HepG2 (cell line): Measurements from ENCODE around the gene CREB3. TPM values are rescaled to one million over a fixed set of nuclear protein-coding genes. Genes with fewer than 3 reads are reported as not detected.

Experiments
- ATAC-seq: fragments of 200-7000 bp; cut with Tn5 transposase; 3 replicates; pipeline ENCODE4 v1.9.1; 2020; ENCODE audit warnings: mild to moderate bottlenecking, moderate library complexity
- BruUV-seq: library from RNA; stranded (reverse); fragments of 400-500 nt; replicated peaks from 2 replicates; lab custom pipeline; 2021; lab: Mats Ljungman, UMichigan
- CTCF ChIA-PET: fragments of 300-600 bp; formaldehyde crosslinking; extraction: SDS; loops from one replicate; lab custom pipeline; 2021; ENCODE audit warnings: low total read pairs, inconsistent platforms, low intra/inter-chr PET ratio; lab: Yijun Ruan, JAX
- POLR2A ChIA-PET: fragments of 350-600 bp; sonication (Branson Sonifier 250); formaldehyde crosslinking; loops from one replicate; lab custom pipeline; 2020; ENCODE audit warnings: antibody characterized with exemption, inconsistent platforms; lab: Yijun Ruan, JAX
- DNase-seq: peaks from one replicate; pipeline ENCODE4 v3.0.0-alpha.2; 2015; ENCODE audit warnings: low spot score
- FAIRE-seq: peaks from 3 replicates; lab custom pipeline; 2011; peaks lifted over from hg19 to GRCh38; lab: Jason Lieb, UNC
- H2AFZ ChIP-seq: one replicate; pipeline ENCODE4 v1.6.1; 2011; ENCODE audit warnings: low read length, inconsistent platforms
- H3K27ac ChIP-seq: fragments of 300-600 bp; 3 replicates; pipeline ENCODE4 v1.8.0; 2011; ENCODE audit warnings: mixed run types, mild to moderate bottlenecking, mixed read lengths, low read length, inconsistent platforms; ENCODE audit not compliant: insufficient read depth; ENCODE audit errors: extremely low read length
- H3K27me3 ChIP-seq, 2 experiments: fragments of 200-600 bp in 1 of 2; 2 replicates in 1 of 2; 3 replicates in 1 of 2; pipeline versions ENCODE4 v1.6.0 to v1.8.0; 2011; ENCODE audit warnings: low read length in 2 of 2, mild to moderate bottlenecking in 2 of 2, moderate library complexity in 2 of 2, inconsistent platforms in 1 of 2; ENCODE audit not compliant: insufficient read depth in 2 of 2, control insufficient read depth in 1 of 2
- H3K36me3 ChIP-seq, 2 experiments: fragments of 200-600 bp in 1 of 2; replicated peaks in 1 of 2; 2 replicates in 1 of 2; 3 replicates in 1 of 2; pipeline versions ENCODE4 v1.5.1 to v1.8.0; 2011; ENCODE audit warnings: low read length in 2 of 2, inconsistent platforms in 1 of 2; ENCODE audit not compliant: insufficient read depth in 2 of 2, control insufficient read depth in 1 of 2
- H3K4me1 ChIP-seq: 2 replicates; pipeline ENCODE4 v1.5.1; 2012; ENCODE audit warnings: low read length, inconsistent platforms; ENCODE audit not compliant: insufficient read depth
- H3K4me2 ChIP-seq: 2 replicates; pipeline ENCODE4 v1.6.0; 2011; ENCODE audit warnings: low read depth, low read length, inconsistent platforms
- H3K4me3 ChIP-seq, 3 experiments: fragments of 200-600 bp in 1 of 3; sonication (generic), shearing (Covaris generic) in 1 of 3; replicated peaks in 1 of 3; 2 replicates each; pipeline ENCODE4 v1.5.1; 2011 to 2016; ENCODE audit warnings: low read length in 3 of 3, inconsistent platforms in 2 of 3, low read depth in 2 of 3, mild to moderate bottlenecking in 2 of 3, control low read depth in 1 of 3, mixed read lengths in 1 of 3; ENCODE audit not compliant: insufficient read depth in 1 of 3
- H3K79me2 ChIP-seq: one replicate; pipeline ENCODE4 v1.6.1; 2011; ENCODE audit warnings: low read length, inconsistent platforms; ENCODE audit not compliant: insufficient read depth
- H3K9ac ChIP-seq: 2 replicates; pipeline ENCODE4 v1.6.0; 2011; ENCODE audit warnings: mild to moderate bottlenecking, low read depth, low read length, inconsistent platforms; ENCODE audit not compliant: insufficient read depth
- H3K9me3 ChIP-seq: 2 replicates; pipeline ENCODE4 v1.5.1; 2012; ENCODE audit warnings: mild to moderate bottlenecking, low read length
- H4K20me1 ChIP-seq: 2 replicates; pipeline ENCODE4 v1.6.0; 2011; ENCODE audit warnings: inconsistent platforms, mild to moderate bottlenecking, low read length, moderate library complexity; ENCODE audit not compliant: insufficient read depth
- FOXC1 ChIP-seq: sonication (generic); formaldehyde crosslinking; IDR thresholded peaks from 2 replicates; pipeline ENCODE4 v1.8.0; 2022; ENCODE audit warnings: mild to moderate bottlenecking, missing genetic modification reagents, borderline replicate concordance
- HOXD1 ChIP-seq: sonication (generic); formaldehyde crosslinking; IDR thresholded peaks from 2 replicates; pipeline ENCODE4 v1.5.0; 2020; ENCODE audit warnings: missing genetic modification reagents
- NCOA2 ChIP-seq: sonication (generic); formaldehyde crosslinking; IDR thresholded peaks from 2 replicates; pipeline ENCODE4 v1.8.0; 2022; ENCODE audit warnings: inconsistent platforms
- SNAPC2 ChIP-seq: sonication (generic); formaldehyde crosslinking; IDR thresholded peaks from 2 replicates; pipeline ENCODE4 v1.8.1; 2022; ENCODE audit warnings: mild to moderate bottlenecking, missing genetic modification reagents
- STAG1 ChIP-seq: sonication (generic); formaldehyde crosslinking; IDR thresholded peaks from 2 replicates; pipeline ENCODE4 v1.4.0; 2020; ENCODE audit warnings: missing genetic modification reagents
- TCF7L2 ChIP-seq: IDR thresholded peaks from 2 replicates; pipeline ENCODE4 v1.6.1; 2011; ENCODE audit warnings: mild to moderate bottlenecking, low read depth, low read length, moderate library complexity
- XBP1 ChIP-seq: sonication (generic); formaldehyde crosslinking; IDR thresholded peaks from 2 replicates; pipeline ENCODE4 v1.5.0; 2020; ENCODE audit warnings: missing genetic modification reagents
- ZNF160 ChIP-seq: sonication (generic); formaldehyde crosslinking; IDR thresholded peaks from 2 replicates; pipeline ENCODE4 v1.8.0; 2022; ENCODE audit warnings: mild to moderate bottlenecking, inconsistent platforms, missing genetic modification reagents
- ZNF224 ChIP-seq: sonication (generic); formaldehyde crosslinking; IDR thresholded peaks from 2 replicates; pipeline ENCODE4 v1.5.0; 2020; ENCODE audit warnings: mild to moderate bottlenecking, missing genetic modification reagents
- ZNF577 ChIP-seq: sonication (generic); formaldehyde crosslinking; IDR thresholded peaks from 2 replicates; pipeline ENCODE4 v1.4.0; 2020; ENCODE audit warnings: mild to moderate bottlenecking, low read depth, missing genetic modification reagents, borderline replicate concordance
- WGBS: methylation state at CpG from one replicate; pipeline ENCODE4 v1.1.6; 2017; ENCODE audit warnings: low lambda C conversion rate; 5-methylcytosine and 5-hydroxymethylcytosine counted together
- in situ Hi-C: cut with HindIII; loops from 2 replicates; pipeline ENCODE4 v1.10.0; 2017; ENCODE audit warnings: low pct_unique_long_range_greater_than_20kb; ENCODE audit not compliant: extremely low pct_ligation_motif_present
- intact Hi-C: fragments of 100-400 bp; cut with micrococcal nuclease; formaldehyde crosslinking; loops from one replicate; pipeline ENCODE4 v1.10.0; 2022; ENCODE audit not compliant: unreplicated experiment
- polyA plus RNA-seq, 8 experiments: library from polyadenylated mRNA; depleted of rRNA in 3 of 8; stranded (reverse) in 7 of 8; unstranded in 1 of 8; fragments of >200 nt; fragmentation: Illumina TruSeq in 4 of 8; extraction: Trizol in 4 of 8; gene quantifications; 2 replicates each; pipeline versions ENCODE4 v1.2.1 to v1.2.3, GENCODE V29; 2011 to 2016; ENCODE audit warnings: low read depth in 4 of 8, missing spikeins in 1 of 8, mixed read lengths in 1 of 8; ENCODE audit not compliant: insufficient read depth in 1 of 8
- total RNA-seq, 5 experiments: library from RNA; depleted of rRNA; stranded (reverse); fragments of >200 nt; fragmentation: Illumina TruSeq; extraction: Trizol; gene quantifications; 2 replicates each; pipeline ENCODE4 v1.2.3, GENCODE V29; 2016; ENCODE audit warnings: low read depth in 1 of 5
- TF ChIP-seq, protein P1 (sequence below): IDR thresholded peaks from 2 replicates; pipeline ENCODE4 v1.6.1; 2016; ENCODE audit warnings: mild to moderate bottlenecking, missing biosample characterization, missing genetic modification reagents
- TF ChIP-seq, protein P2 (sequence below), 2 experiments: sonication (generic) in 1 of 2; formaldehyde crosslinking in 1 of 2; IDR thresholded peaks; 2 replicates each; pipeline versions ENCODE4 v1.6.1 to v1.9.0; 2014 to 2022; ENCODE audit warnings: antibody characterized with exemption in 1 of 2, borderline replicate concordance in 1 of 2, inconsistent platforms in 1 of 2, low read depth in 1 of 2, missing genetic modification reagents in 1 of 2

The CREB3 gene
- total and polyA plus RNA-seq, 2 of the 13 experiments (the other 11 are each of a cell fraction or from before 2014, with no cell fraction given) = 11.1 to 34.2 TPM

DNA sequence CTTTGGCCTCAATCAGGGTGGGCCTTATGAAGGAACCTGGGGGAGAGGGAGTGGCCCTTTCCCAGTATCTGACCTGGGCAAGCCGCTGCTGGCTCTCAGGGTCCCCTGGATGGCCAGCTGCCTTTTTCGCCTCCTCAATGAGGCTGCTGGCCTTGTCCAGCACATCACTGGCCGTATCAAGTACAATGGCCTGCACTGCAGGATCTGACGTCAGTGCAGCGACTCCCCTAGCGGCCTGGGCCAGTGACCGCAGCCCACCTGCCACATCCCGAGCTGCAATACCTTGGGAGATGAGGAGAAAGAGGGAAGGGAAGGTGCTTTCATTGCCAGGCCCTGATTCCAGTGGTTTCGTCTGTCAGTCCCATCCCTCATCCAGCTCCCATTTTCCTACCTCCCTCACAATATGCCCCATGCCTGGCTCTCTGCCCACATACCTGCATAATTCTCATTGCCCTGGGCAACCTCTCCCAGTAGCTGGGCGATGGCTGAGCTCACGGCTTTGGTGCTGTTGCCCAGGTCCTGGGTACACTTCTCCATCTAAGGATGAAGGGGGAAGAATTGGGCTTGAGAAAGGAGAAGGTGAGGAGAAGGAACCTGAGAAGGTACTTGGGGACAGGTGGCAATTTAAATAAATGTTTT, 19.6 kb upstream of the CREB3 start:
- Histone ChIP-seq H3K36me3 (peaks cover 52 to 89% of the 10 kb centered on the region in 2 experiments), H3K9me3 (no peaks in the 10 kb centered on the region), H3K79me2 (no peaks in the 10 kb centered on the region), H3K4me2 (no peak overlapping the region), H3K27me3 (no peaks in the 10 kb centered on the region), H3K4me1 (no peaks in the 10 kb centered on the region), H2AFZ (no peak overlapping the region), H3K9ac (no peak overlapping the region), H3K27ac (no peak overlapping the region), H3K4me3 (no peak overlapping the region), H4K20me1 (no peaks in the 10 kb centered on the region)
- in situ Hi-C loops (no loop called here), intact Hi-C loops (no loop called here)
- BruUV-seq = no TSS peak
- ChIA-PET CTCF (no interaction called here), POLR2A (interaction anchor here (0.6 to 2.1 kb wide), 3 partner anchors 15 to 29 kb away, joined by 3 to 5 read pairs (median 4); no protein-coding TSS in a partner anchor)
- 91% methylated on average over 3 of the region's 11 CpGs for WGBS
- DNase-seq (no peak), ATAC-seq (peak; percentile 41), FAIRE-seq (no peak)
- peak; percentile 41 for TF ChIP-seq STAG1 (CRISPR knock-in tag)
- TF ChIP-seq ZNF224 (CRISPR knock-in tag) = no peak

DNA sequence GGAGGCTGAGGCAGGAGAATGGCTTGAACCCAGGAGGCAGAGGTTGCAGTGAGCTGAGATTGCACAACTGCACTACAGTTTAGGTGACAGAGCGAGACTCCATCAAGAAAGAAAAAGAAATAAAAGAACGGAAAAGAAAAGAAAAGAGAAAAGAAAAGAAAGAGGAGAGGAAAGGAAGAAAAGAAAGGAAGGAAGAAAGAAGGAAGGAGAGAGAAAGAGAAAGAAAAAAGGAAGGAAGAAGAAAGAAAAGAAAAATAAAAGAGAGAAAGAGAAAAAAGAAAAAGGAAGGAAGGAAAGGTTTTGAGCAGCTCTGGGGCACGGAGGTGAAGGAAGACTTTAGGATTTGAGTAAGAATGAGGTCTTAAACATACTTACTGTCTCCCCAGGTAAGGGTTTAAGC, 18.9 kb upstream of the CREB3 start:
- 95% methylated on average over 3 of the region's 3 CpGs for WGBS
- ATAC-seq = no peak
- Histone ChIP-seq H4K20me1 (no peaks in the 10 kb centered on the region), H3K36me3 (peaks cover 50 to 89% of the 10 kb centered on the region in 2 experiments), H3K79me2 (no peaks in the 10 kb centered on the region), H2AFZ (no peak overlapping the region), H3K9ac (no peak overlapping the region), H3K27ac (no peak overlapping the region), H3K4me2 (no peak overlapping the region), H3K4me1 (no peaks in the 10 kb centered on the region), H3K27me3 (no peaks in the 10 kb centered on the region), H3K4me3 (no peak overlapping the region), H3K9me3 (no peaks in the 10 kb centered on the region)
- FAIRE-seq = no peak
- ChIA-PET POLR2A (interaction anchor here (1.1 to 2.1 kb wide), 2 partner anchors 15 to 29 kb away, joined by 4 to 5 read pairs; no protein-coding TSS in a partner anchor), CTCF (no interaction called here)
- no peak for DNase-seq
- intact Hi-C loops (no loop called here), in situ Hi-C loops (no loop called here)
- BruUV-seq = no TSS peak
- TF ChIP-seq, protein P1, sequence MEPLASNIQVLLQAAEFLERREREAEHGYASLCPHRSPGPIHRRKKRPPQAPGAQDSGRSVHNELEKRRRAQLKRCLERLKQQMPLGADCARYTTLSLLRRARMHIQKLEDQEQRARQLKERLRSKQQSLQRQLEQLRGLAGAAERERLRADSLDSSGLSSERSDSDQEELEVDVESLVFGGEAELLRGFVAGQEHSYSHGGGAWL (CRISPR knock-in tag) = no peak
- TF ChIP-seq TCF7L2 (no peak), NCOA2 (CRISPR knock-in tag) (no peak), ZNF160 (CRISPR knock-in tag) (no peak), HOXD1 (CRISPR knock-in tag) (no peak), XBP1 (CRISPR knock-in tag) (no peak), SNAPC2 (CRISPR knock-in tag) (no peak), FOXC1 (CRISPR knock-in tag) (no peak), ZNF577 (CRISPR knock-in tag) (no peak)
- TF ChIP-seq, protein P2, sequence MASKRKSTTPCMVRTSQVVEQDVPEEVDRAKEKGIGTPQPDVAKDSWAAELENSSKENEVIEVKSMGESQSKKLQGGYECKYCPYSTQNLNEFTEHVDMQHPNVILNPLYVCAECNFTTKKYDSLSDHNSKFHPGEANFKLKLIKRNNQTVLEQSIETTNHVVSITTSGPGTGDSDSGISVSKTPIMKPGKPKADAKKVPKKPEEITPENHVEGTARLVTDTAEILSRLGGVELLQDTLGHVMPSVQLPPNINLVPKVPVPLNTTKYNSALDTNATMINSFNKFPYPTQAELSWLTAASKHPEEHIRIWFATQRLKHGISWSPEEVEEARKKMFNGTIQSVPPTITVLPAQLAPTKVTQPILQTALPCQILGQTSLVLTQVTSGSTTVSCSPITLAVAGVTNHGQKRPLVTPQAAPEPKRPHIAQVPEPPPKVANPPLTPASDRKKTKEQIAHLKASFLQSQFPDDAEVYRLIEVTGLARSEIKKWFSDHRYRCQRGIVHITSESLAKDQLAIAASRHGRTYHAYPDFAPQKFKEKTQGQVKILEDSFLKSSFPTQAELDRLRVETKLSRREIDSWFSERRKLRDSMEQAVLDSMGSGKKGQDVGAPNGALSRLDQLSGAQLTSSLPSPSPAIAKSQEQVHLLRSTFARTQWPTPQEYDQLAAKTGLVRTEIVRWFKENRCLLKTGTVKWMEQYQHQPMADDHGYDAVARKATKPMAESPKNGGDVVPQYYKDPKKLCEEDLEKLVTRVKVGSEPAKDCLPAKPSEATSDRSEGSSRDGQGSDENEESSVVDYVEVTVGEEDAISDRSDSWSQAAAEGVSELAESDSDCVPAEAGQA (IDR thresholded peaks at IDR 0.05; ENCODE audit: low read depth) = no peak
- TF ChIP-seq, protein P2 (CRISPR knock-in tag; IDR thresholded peaks at IDR 0.05; ENCODE audit: borderline replicate concordance) = no peak
